ENCODE results near the gene GPR21. TPM values are rescaled to one million over a fixed set of nuclear protein-coding genes. Genes with fewer than 3 reads are reported as not detected.

Gene GPR21
- total RNA-seq, 4 donors from 2014 or later = 1.0 to 4.7 (median 1.0) TPM; not detected in 1

- H3K9me3 ChIP-seq = no peaks in the 10 kb centered on the region
- no peaks in the 10 kb centered on the region for H3K27me3 ChIP-seq
- no peak overlapping the region for H3K4me3 ChIP-seq
- DNase-seq (ENCODE audit: low spot score in 2 of 2) = no peak
- H3K36me3 ChIP-seq = peaks cover 9% of the 10 kb centered on the region
- no peak for TF ChIP-seq POLR2AphosphoS5 (IDR thresholded peaks at IDR 0.05)
- no peak for TF ChIP-seq POLR2A (IDR thresholded peaks at IDR 0.05)
- no peak for TF ChIP-seq CTCF (IDR thresholded peaks at IDR 0.05)
- TF ChIP-seq EP300 (IDR thresholded peaks at IDR 0.05) = no peak
- no peak overlapping the region for H3K27ac ChIP-seq
- WGBS = 62% methylated on average over 2 of the region's 2 CpGs
- H3K4me1 ChIP-seq = peaks cover 9% of the 10 kb centered on the region
Observed at GRCh38 chr9:123053711-123054110, 20.2 kb downstream of the GPR21 start.

DNA sequence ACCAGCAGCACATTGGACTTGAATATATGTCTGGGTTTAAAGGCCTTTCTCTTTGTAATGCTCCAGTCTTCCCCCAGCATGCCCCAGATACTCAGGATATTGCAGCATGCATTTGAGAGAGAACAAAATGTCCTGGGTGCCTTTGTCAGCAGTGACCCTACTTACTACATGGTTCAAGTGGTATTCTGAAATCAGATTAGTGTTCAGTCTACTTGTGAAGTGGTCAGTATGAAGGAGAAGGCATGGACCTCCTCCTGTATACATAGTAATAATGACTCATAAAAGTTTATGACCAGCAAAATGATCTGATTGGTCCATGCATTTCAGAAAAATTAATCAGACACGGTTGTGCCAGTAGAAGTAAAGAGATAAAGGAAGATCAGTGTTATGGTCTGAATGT lies 25.4 kb downstream of the GPR21 start:
- TF ChIP-seq POLR2A (IDR thresholded peaks at IDR 0.05) = no peak
- TF ChIP-seq CTCF (IDR thresholded peaks at IDR 0.05) = no peak
- TF ChIP-seq EP300 (IDR thresholded peaks at IDR 0.05) = no peak
- no peak for TF ChIP-seq POLR2AphosphoS5 (IDR thresholded peaks at IDR 0.05)

DNA sequence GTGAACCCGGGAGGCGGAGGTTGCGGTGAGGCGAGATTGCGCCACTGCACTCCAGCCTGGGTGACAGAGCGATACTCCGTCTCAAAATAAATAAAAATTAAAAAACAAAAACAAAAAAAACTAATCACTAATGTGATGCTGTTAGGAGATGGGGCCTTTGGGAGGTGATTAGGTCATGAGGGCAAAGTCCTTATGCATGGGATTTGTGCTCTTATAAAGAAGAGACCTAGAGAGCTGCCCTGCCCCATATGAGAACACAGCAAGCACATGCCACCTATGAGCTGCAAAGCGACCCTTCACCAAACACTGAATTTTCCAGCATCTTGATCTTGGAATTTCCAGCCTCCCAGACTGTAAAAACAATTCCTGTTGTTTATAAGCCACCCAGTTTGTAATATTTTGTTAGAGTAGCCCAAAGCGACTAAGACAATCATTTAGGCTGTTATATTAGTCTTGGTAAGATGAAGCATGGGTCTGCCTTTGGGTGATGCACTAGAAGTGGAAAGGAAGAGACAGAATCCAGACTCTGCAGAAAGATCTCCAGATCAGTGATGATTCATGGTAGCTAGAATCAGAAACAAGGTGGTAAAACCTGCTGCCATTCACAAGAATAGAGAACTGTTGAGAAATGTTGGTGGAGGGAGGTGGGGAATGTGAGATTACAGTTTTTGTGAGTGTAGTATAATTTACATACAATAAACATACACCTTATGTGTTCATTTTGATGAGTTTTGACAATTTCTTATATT lies 26.2 kb downstream of the GPR21 start:
- H3K4me1 ChIP-seq = no peaks in the 10 kb centered on the region
- TF ChIP-seq CTCF (IDR thresholded peaks at IDR 0.05) = no peak
- TF ChIP-seq POLR2A (IDR thresholded peaks at IDR 0.05) = no peak
- TF ChIP-seq EP300 (IDR thresholded peaks at IDR 0.05) = no peak
- no peak for TF ChIP-seq POLR2AphosphoS5 (IDR thresholded peaks at IDR 0.05)
- peaks cover 16% of the 10 kb centered on the region for H3K36me3 ChIP-seq
- no peaks in the 10 kb centered on the region for H3K9me3 ChIP-seq
- DNase-seq (ENCODE audit: low spot score in 2 of 2) = no peak
- no peak overlapping the region for H3K4me3 ChIP-seq
- WGBS = 94% methylated on average over 9 of the region's 9 CpGs
- H3K27ac ChIP-seq = no peak overlapping the region
- H3K27me3 ChIP-seq = no peaks in the 10 kb centered on the region

More for the DNA sequence above, 25.4 kb downstream of the GPR21 start:
- Histone ChIP-seq H3K36me3 (peaks cover 16% of the 10 kb centered on the region), H3K27me3 (no peaks in the 10 kb centered on the region), H3K9me3 (no peaks in the 10 kb centered on the region), H3K4me1 (no peaks in the 10 kb centered on the region), H3K27ac (no peak overlapping the region), H3K4me3 (no peak overlapping the region)
- DNase-seq (ENCODE audit: low spot score in 2 of 2) = no peak
- 93% methylated on average over 1 of the region's 1 CpG for WGBS

DNA sequence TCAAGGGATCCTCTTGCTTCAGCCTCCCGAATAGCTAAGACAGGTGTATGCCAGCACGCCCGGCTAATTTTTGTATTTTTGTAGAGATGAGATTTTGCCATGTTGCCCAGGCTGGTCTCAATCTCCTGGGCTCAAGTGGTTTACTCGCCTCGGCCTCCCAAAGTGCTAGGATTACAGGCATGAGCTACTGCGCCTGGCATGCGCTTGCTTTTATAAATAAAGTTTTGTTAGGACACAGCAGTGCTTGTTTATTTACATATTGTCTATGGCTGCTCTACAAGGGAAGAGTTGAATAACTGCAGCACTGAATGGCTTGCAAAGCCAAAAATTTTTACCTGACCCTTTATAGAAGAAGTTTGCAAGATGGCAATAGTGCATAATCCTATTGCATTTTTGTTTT lies 27.7 kb downstream of the GPR21 start:
- H3K9me3 ChIP-seq = no peaks in the 10 kb centered on the region
- H3K4me3 ChIP-seq = no peak overlapping the region
- H3K27ac ChIP-seq = no peak overlapping the region
- H3K4me1 ChIP-seq = no peaks in the 10 kb centered on the region
- H3K36me3 ChIP-seq = peaks cover 23% of the 10 kb centered on the region
- H3K27me3 ChIP-seq = no peaks in the 10 kb centered on the region
- WGBS = 95% methylated on average over 7 of the region's 7 CpGs
- DNase-seq (ENCODE audit: low spot score in 2 of 2) = no peak
- TF ChIP-seq POLR2AphosphoS5 (IDR thresholded peaks at IDR 0.05) = no peak

DNA sequence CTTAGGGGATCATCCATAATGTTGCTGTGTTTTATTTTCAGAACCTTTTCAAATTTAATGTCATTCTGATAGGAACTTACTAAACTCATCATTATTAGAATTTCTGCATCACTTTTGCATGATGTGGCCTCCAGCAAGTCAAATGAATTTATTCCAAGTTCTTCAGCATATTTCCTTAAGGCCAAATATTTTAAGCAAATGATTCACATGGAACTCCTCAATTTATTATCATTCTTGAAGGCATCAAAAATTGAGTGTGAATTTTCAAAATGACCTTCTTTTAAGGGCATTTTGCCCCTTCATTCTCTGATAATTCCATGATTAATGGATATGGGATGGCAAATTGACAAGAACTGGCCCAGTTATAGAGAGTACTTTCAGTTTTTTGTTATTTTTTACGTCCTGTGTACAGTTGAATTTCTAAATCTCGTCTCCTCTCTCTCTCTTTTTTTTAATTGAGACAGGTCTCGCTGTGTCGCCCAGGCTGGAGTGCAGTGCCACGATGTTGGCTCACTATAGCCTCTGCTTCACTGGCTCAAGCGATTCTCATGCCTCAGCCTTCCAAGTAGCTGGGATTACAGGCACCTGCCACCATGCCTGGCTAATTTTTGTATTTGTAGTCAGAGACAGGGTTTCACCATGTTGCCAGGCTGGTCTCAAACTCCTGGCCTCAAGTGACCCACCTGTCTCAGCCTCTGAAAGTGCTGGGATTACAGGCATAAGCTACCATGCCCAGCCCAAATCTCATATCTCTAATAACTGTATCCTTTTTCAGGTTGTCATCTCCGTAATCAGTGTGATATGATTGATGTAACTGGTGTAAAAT lies 29.1 kb downstream of the GPR21 start:
- DNase-seq (ENCODE audit: low spot score in 2 of 2) = no peak
- TF ChIP-seq POLR2AphosphoS5 (IDR thresholded peaks at IDR 0.05) (no peak), CTCF (IDR thresholded peaks at IDR 0.05) (no peak), EP300 (IDR thresholded peaks at IDR 0.05) (no peak), POLR2A (IDR thresholded peaks at IDR 0.05) (no peak)
- Histone ChIP-seq H3K27ac (no peak overlapping the region), H3K4me3 (no peak overlapping the region), H3K36me3 (peaks cover 37% of the 10 kb centered on the region), H3K9me3 (no peaks in the 10 kb centered on the region), H3K27me3 (no peaks in the 10 kb centered on the region), H3K4me1 (no peaks in the 10 kb centered on the region)
- WGBS = 64% methylated on average over 7 of the region's 7 CpGs

All from suprapubic skin (tissue), 4 donors.